ENCODE results near the gene FAM110D.

DNA sequence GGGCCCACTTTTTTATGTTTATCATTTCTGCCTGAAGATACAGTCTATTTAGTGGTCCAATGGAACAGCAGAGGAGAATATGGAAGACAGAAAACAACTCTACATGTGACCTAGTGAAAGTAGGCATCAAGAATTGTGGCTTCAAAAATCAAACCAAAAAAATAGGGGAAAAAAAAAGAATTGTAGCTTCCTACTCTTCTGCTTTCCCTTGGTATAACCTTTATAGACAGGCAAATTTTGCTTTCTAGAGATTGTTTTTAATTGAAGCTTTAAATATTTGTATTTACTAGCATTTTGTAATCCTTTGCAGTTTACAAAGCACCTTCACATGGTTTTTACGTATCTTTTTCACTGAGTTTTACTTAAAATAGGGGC, 32.9 kb upstream of the FAM110D start:
- TF ChIP-seq, protein P1, sequence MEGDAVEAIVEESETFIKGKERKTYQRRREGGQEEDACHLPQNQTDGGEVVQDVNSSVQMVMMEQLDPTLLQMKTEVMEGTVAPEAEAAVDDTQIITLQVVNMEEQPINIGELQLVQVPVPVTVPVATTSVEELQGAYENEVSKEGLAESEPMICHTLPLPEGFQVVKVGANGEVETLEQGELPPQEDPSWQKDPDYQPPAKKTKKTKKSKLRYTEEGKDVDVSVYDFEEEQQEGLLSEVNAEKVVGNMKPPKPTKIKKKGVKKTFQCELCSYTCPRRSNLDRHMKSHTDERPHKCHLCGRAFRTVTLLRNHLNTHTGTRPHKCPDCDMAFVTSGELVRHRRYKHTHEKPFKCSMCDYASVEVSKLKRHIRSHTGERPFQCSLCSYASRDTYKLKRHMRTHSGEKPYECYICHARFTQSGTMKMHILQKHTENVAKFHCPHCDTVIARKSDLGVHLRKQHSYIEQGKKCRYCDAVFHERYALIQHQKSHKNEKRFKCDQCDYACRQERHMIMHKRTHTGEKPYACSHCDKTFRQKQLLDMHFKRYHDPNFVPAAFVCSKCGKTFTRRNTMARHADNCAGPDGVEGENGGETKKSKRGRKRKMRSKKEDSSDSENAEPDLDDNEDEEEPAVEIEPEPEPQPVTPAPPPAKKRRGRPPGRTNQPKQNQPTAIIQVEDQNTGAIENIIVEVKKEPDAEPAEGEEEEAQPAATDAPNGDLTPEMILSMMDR (IDR thresholded peaks at IDR 0.05; ENCODE audit: borderline replicate concordance, extremely low read depth, low read length, poor library complexity, severe bottlenecking) = no peak
- no peak for TF ChIP-seq EZH2 (IDR thresholded peaks at IDR 0.05; ENCODE audit: borderline replicate concordance, low read depth, low read length, severe bottlenecking)

Data from DND-41 (cell line).